Heart left ventricle (tissue), 16 donors: Measurements from ENCODE around the gene NPRL2. TPM values are rescaled to one million over a fixed set of nuclear protein-coding genes. Genes with fewer than 3 reads are reported as not detected.

Experiments used
- ATAC-seq, 4 donors: fragments of 200-7000 bp; cut with Tn5 transposase; one replicate each; pipeline ENCODE4 v1.9.1; 2020 to 2022; ENCODE audit warnings: moderate library complexity in 4 of 4, mild to moderate bottlenecking in 3 of 4, moderate number of reproducible peaks in 1 of 4
- DNase-seq, 5 donors: peaks; one replicate each; pipeline ENCODE4 v3.0.0-alpha.2; 2020
- H3K27ac ChIP-seq, 12 donors: fragments of 200-600 bp; sonication (generic) in 4 of 12; one replicate each; pipeline versions ENCODE4 v1.5.0 to v1.8.0; 2016 to 2022; ENCODE audit warnings: mild to moderate bottlenecking in 2 of 12
- H3K27me3 ChIP-seq, 9 donors: fragments of 200-600 bp; sonication (generic) in 2 of 9; one replicate each; pipeline versions ENCODE4 v1.5.1 to v1.8.0; 2016 to 2022; ENCODE audit warnings: mild to moderate bottlenecking in 3 of 9
- H3K36me3 ChIP-seq, 9 donors: fragments of 200-600 bp; sonication (generic) in 2 of 9; one replicate each; pipeline versions ENCODE4 v1.5.0 to v1.8.0; 2018 to 2022; ENCODE audit warnings: mild to moderate bottlenecking in 2 of 9
- H3K4me1 ChIP-seq, 12 donors: fragments of 200-600 bp; sonication (generic) in 4 of 12; one replicate each; pipeline versions ENCODE4 v1.5.0 to v1.8.0; 2016 to 2022; ENCODE audit warnings: mild to moderate bottlenecking in 3 of 12
- H3K4me3 ChIP-seq, 12 donors: fragments of 200-600 bp; sonication (generic) in 4 of 12; one replicate each; pipeline versions ENCODE4 v1.5.0 to v1.8.0; 2017 to 2022; ENCODE audit warnings: mild to moderate bottlenecking in 9 of 12, moderate library complexity in 4 of 12
- H3K9me3 ChIP-seq, 12 donors: fragments of 200-600 bp; sonication (generic) in 4 of 12; one replicate each; pipeline versions ENCODE4 v1.5.0 to v1.8.0; 2016 to 2022; ENCODE audit warnings: mild to moderate bottlenecking in 1 of 12
- POLR2A ChIP-seq, 2 donors: fragments of 450-650 bp; IDR thresholded peaks; one replicate each; pipeline ENCODE4 v1.6.1; 2017; ENCODE audit warnings: antibody characterized with exemption in 2 of 2, mild to moderate bottlenecking in 2 of 2, moderate library complexity in 2 of 2
- WGBS, 4 donors: extraction: QIAGEN DNeasy Blood & Tissue Kit in 2 of 4; methylation state at CpG; one replicate each; pipeline versions ENCODE4 v1.1.5 to v1.1.7; 2013 to 2018; 5-methylcytosine and 5-hydroxymethylcytosine counted together
- intact Hi-C, 10 donors: fragments of 100-400 bp; cut with DNase I; formaldehyde crosslinking; loops; one replicate each; pipeline versions ENCODE4 v1.11.1 to v1.14.2; 2022
- polyA plus RNA-seq, 2 donors: library from polyadenylated mRNA; stranded (reverse); fragments of 200-250 nt; gene quantifications; one replicate each; pipeline ENCODE4 v1.2.3, GENCODE V29; 2013
- total RNA-seq, 9 donors: library from RNA; depleted of rRNA in 2 of 9; stranded (reverse); fragments of >200 nt in 2 of 9; fragmentation: NEBNext Ultra II Directional in 3 of 9; extraction: Animal tissue kit (Norgen Biotek cat#: 25700) in 3 of 9; gene quantifications; one replicate each; pipeline versions ENCODE4 v1.1.0 to v1.2.4, GENCODE V29; 2016 to 2023
- TF ChIP-seq, protein P1 (sequence below), 12 donors: fragments of 200-600 bp; sonication (generic) in 4 of 12; IDR thresholded peaks; one replicate each; pipeline versions ENCODE4 v1.5.0 to v1.8.0; 2018 to 2022; ENCODE audit warnings: antibody characterized with exemption in 12 of 12, mild to moderate bottlenecking in 5 of 12
- donor health status: ischemic (EF 13 %, LVEDD 7.1; RV severe dilation, severe dysfunction).
- donor health status: healthy with polysubstance abuse.
- donor health status: DM: no; HTN: yes; CAD: no.
- donor health status: DM: no; HTN: no; CAD: no.
- donor health status: ischemic (EF 25% LVEDD 6.9; RV normal size, moderate dysfunction).
- donor health status: ischemic (EF 25% LVEDD 5.7; RV mildly dilated, moderate dysfunction).
- donor health status: healthy.
- donor health status: DM: yes; HTN: yes; CAD: no.
- donor health status: ischemic (EF 35%, LVEDD 5.7; RV mildly dilated, moderate dysfunction).
- donor health status: nonischemic (EF 11% LVEDD 7.7; RV severe dilation, severe dysfunction).
- donor health status: DM: yes; HTN: yes; CAD: no.
- donor health status: PGD.
- donor health status: ischemic (EF 29% LVEDD 5.4; RV normal size, mild dysfunction).
- donor health status: nonischemic (EF 23%, LVEDD 6.1; RV moderate dilation, normal function).

Gene NPRL2
- total and polyA plus RNA-seq, 11 donors, result 12.0 to 19.0 (median 15.3) TPM

DNA sequence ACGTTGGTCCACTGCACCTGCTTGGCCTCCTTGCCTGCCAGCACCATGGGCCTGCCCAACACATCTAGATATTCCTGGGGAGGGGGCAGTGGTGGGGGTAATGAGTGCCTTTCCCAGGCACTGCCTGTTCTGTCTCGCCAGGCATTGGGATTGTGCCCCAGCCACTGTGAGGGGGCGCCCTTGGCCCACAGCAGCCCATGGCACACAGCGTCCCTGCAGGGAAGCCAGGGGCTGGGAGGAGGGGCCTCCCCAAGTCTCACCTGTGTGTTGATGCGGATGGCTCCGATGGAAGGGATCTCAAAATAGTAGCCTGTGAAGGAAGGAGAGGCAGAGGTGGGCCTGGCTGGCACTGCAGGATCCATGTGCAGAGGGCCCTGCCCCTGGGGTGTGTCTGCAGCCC is 27.4 kb upstream of the NPRL2 start:
- H3K36me3 ChIP-seq, result no peaks in the 10 kb centered on the region
- H3K27ac ChIP-seq, result no peak overlapping the region
- no peak for DNase-seq
- ATAC-seq, result no peak
- intact Hi-C loops, result no loop called here
- WGBS, 4 donors, result 84 to 90% (median 86%) methylated on average over 2 to 6 of the region's 6 CpGs
- no peaks in the 10 kb centered on the region for H3K4me1 ChIP-seq
- TF ChIP-seq POLR2A (IDR thresholded peaks at IDR 0.05), result no peak
- TF ChIP-seq, protein P1, sequence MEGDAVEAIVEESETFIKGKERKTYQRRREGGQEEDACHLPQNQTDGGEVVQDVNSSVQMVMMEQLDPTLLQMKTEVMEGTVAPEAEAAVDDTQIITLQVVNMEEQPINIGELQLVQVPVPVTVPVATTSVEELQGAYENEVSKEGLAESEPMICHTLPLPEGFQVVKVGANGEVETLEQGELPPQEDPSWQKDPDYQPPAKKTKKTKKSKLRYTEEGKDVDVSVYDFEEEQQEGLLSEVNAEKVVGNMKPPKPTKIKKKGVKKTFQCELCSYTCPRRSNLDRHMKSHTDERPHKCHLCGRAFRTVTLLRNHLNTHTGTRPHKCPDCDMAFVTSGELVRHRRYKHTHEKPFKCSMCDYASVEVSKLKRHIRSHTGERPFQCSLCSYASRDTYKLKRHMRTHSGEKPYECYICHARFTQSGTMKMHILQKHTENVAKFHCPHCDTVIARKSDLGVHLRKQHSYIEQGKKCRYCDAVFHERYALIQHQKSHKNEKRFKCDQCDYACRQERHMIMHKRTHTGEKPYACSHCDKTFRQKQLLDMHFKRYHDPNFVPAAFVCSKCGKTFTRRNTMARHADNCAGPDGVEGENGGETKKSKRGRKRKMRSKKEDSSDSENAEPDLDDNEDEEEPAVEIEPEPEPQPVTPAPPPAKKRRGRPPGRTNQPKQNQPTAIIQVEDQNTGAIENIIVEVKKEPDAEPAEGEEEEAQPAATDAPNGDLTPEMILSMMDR (IDR thresholded peaks at IDR 0.05), result no peak
- H3K27me3 ChIP-seq, result no peaks in the 10 kb centered on the region
- no peaks in the 10 kb centered on the region for H3K9me3 ChIP-seq
- no peak overlapping the region for H3K4me3 ChIP-seq

DNA sequence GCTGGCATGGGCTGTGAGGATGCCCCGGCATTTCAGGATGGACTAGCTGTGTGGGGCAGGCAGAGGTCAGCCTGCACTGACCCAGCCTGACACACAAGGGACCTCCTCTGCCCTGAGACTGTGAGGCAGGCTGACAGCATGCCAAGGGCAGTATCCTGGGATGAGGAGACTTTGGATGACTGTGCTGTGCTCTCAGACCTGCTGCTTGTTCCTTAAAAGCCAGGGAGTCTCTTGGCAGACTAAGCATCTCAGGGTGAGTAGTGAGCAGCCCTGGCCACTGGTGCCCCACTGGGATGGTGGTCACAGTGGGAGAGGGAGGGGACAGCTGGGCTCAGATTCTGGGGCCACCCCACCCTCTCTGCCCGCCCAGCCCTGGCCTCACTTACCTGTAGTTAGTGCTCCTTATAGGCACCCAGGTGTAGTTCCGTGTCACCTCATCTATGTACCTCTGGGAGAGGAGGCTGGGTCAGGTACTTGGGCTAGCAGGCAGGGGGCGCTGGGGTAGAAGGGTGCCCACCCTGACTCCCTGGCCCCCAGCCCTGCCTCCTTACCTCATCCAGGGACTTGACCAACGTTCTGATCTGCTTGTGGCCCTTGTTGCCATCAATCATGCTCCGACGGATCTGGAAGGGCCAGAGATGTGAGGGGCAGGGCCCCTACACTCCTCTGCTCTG is 24.8 kb upstream of the NPRL2 start:
- Histone ChIP-seq H3K27ac (no peak overlapping the region), H3K4me1 (no peaks in the 10 kb centered on the region), H3K27me3 (no peaks in the 10 kb centered on the region), H3K36me3 (no peaks in the 10 kb centered on the region), H3K9me3 (no peaks in the 10 kb centered on the region), H3K4me3 (no peak overlapping the region)
- DNase-seq, result no peak
- intact Hi-C loops, result no loop called here
- TF ChIP-seq, protein P1 (IDR thresholded peaks at IDR 0.05), result no peak
- no peak for TF ChIP-seq POLR2A (IDR thresholded peaks at IDR 0.05)
- ATAC-seq, result no peak
- 72 to 79% (median 74%) methylated on average over 7 of the region's 7 CpGs for WGBS, 4 donors

DNA sequence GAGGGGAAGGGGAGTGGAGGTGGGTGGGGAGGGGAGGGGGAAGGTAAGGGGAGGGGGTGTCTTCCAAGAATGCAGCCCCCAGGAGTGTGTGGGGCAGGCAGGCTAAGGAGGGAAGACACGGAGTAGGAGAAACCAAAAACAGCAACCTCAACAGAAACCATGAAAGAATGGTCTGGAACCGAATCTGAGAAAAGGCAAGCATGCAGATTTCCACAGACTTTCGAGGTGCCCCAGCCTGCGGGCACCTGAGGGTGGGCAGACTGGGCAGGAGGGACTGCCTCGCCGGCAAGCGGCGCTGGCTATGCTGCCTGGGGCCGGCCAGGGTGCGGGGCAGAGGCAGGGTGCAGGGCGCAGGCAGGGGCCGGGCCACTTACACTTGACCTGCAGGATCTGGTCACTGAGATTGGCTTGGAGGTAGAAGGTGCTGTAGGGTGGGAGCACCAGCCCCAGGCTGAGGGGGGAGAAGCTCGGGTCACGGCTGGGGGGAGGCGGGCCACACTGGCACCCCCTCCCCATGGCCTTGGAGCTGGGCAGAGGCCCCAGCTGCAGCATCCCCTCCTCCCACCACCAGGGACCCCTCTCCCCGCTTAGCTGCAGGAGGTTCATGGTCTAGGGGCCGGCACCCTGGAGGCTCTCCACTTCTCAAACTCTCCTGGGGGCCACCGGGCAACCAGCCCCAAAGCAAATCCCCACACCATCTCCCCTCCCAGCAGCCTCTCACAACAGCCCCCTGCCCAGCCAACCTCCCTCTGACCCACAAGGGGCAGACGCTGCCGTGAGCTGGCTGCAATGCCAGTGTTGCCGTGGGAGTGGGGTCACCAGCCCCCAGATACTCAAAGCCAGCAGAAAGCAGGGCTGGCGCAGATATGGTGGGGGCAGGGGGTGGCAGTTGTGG is 24.0 kb upstream of the NPRL2 start:
- Histone ChIP-seq H3K4me1 (no peaks in the 10 kb centered on the region), H3K27me3 (no peaks in the 10 kb centered on the region), H3K36me3 (no peaks in the 10 kb centered on the region), H3K9me3 (no peaks in the 10 kb centered on the region), H3K27ac (no peak overlapping the region), H3K4me3 (no peak overlapping the region)
- no peak for TF ChIP-seq POLR2A (IDR thresholded peaks at IDR 0.05)
- TF ChIP-seq, protein P1 (IDR thresholded peaks at IDR 0.05), result no peak
- no peak for ATAC-seq
- no peak for DNase-seq
- 82 to 85% (median 83%) methylated on average over 14 to 22 of the region's 22 CpGs for WGBS, 4 donors
- intact Hi-C loops, result no loop called here
